SIG-M5 treated with dmso at 0.1 percent for 504 hours (cell line): ENCODE results near the gene YY1AP1.
A peak's percentile ranks its signal among the peaks of the same experiment; 100 is the strongest.
"Not testable (repeated sequence)": the region's sequence is repeated elsewhere in the genome, so short reads cannot be mapped to it uniquely, and the experiment has no call there.

Experiments
- DNase-seq: peaks from one replicate; lab custom pipeline; 2025; ENCODE audit not compliant: unreplicated experiment; lab: John Stamatoyannopoulos, UW

The YY1AP1 gene

GRCh38 chr1:155648207-155649147, 40.1 kb downstream of the YY1AP1 start:
- DNase-seq: peak; percentile 84

GRCh38 chr1:155646307-155646706, 42.3 kb downstream of the YY1AP1 start:
- DNase-seq: peak; percentile 76

- no peak for DNase-seq
Observed at GRCh38 chr1:155645648-155646047, 42.9 kb downstream of the YY1AP1 start.

GRCh38 chr1:155645034-155645598, 43.5 kb downstream of the YY1AP1 start:
- no peak for DNase-seq

GRCh38 chr1:155643230-155643629, 45.3 kb downstream of the YY1AP1 start:
- no peak for DNase-seq

GRCh38 chr1:155642559-155643180, 45.9 kb downstream of the YY1AP1 start:
- DNase-seq: not testable (repeated sequence)

GRCh38 chr1:155640367-155640766, 48.2 kb downstream of the YY1AP1 start:
- no peak for DNase-seq

GRCh38 chr1:155636397-155637153, 52.0 kb downstream of the YY1AP1 start:
- no peak for DNase-seq

GRCh38 chr1:155626428-155626827, 62.1 kb downstream of the YY1AP1 start:
- not testable (repeated sequence) for DNase-seq

GRCh38 chr1:155623357-155623756, 65.2 kb downstream of the YY1AP1 start:
- DNase-seq: no peak

- DNase-seq: no peak
Observed at GRCh38 chr1:155622191-155622590, 66.4 kb downstream of the YY1AP1 start.

- not testable (repeated sequence) for DNase-seq
Observed at GRCh38 chr1:155613226-155613625, 75.3 kb downstream of the YY1AP1 start.

- DNase-seq: not testable (repeated sequence)
Observed at GRCh38 chr1:155610257-155610647, 78.3 kb downstream of the YY1AP1 start.

- peak; percentile 99 for DNase-seq
Observed at GRCh38 chr1:155609515-155610256, 78.9 kb downstream of the YY1AP1 start, which contains the start of gene MSTO1. Gene MSTO1 (plus strand): TSS chr1:155610218. CDS start chr1:155610249, 31 bp downstream.
